GM12878 (cell line): ENCODE measurements around the gene PPP1R13B. TPM values are rescaled to one million over a fixed set of nuclear protein-coding genes. Genes with fewer than 3 reads are reported as not detected.

Experiments used
- ATAC-seq: fragments of 200-7000 bp; cut with Tn5 transposase; 3 replicates; pipeline ENCODE4 v1.9.1; 2020; ENCODE audit warnings: mild to moderate bottlenecking, moderate library complexity
- BruUV-seq: library from RNA; stranded (reverse); fragments of 400-500 nt; replicated peaks from 2 replicates; lab custom pipeline; 2021; lab: Mats Ljungman, UMichigan
- CTCF ChIA-PET: fragments of 300-600 bp; sonication (Branson Sonifier 250); formaldehyde crosslinking; extraction: SDS; loops from one replicate; lab custom pipeline; 2021; ENCODE audit warnings: inconsistent platforms; lab: Yijun Ruan, JAX
- POLR2A ChIA-PET: fragments of 350-600 bp; formaldehyde crosslinking; extraction: SDS; loops from one replicate; lab custom pipeline; 2021; ENCODE audit warnings: inconsistent platforms; lab: Charles Lee
- RAD21 ChIA-PET: fragments of 300-600 bp; sonication (Branson Sonifier 250); formaldehyde crosslinking; loops from one replicate; lab custom pipeline; 2023; ENCODE audit warnings: antibody characterized with exemption; ENCODE audit not compliant: unreplicated experiment; lab: Charles Lee
- SMC1A ChIA-PET: fragments of 300-600 bp; sonication (Branson Sonifier 250); formaldehyde crosslinking; loops from one replicate; lab custom pipeline; 2023; ENCODE audit not compliant: unreplicated experiment, uncharacterized antibody; lab: Charles Lee
- DNase-seq: peaks from one replicate; pipeline ENCODE4 v3.0.0-alpha.2; 2011; ENCODE audit warnings: low read depth, low spot score
- FAIRE-seq: peaks from 3 replicates; lab custom pipeline; 2011; peaks lifted over from hg19 to GRCh38; lab: Jason Lieb, UNC
- H2AFZ ChIP-seq: 2 replicates; pipeline ENCODE4 v1.6.0; 2011; ENCODE audit warnings: low read depth, low read length, control low read depth; ENCODE audit not compliant: control insufficient read depth
- H3K27ac ChIP-seq: 2 replicates; pipeline ENCODE4 v1.5.1; 2011; ENCODE audit warnings: control low read depth; ENCODE audit not compliant: control insufficient read depth, insufficient read depth
- H3K27me3 ChIP-seq, 2 experiments: replicated peaks in 1 of 2; 2 replicates each; pipeline versions ENCODE4 v1.6.0 to v1.6.1; 2011; ENCODE audit warnings: low read length in 1 of 2; ENCODE audit not compliant: control insufficient read depth in 2 of 2, insufficient read depth in 2 of 2
- H3K36me3 ChIP-seq, 2 experiments: 2 replicates each; pipeline ENCODE4 v1.5.1; 2011; ENCODE audit warnings: low read length in 1 of 2; ENCODE audit not compliant: control insufficient read depth in 2 of 2, insufficient read depth in 2 of 2
- H3K4me1 ChIP-seq: 2 replicates; pipeline ENCODE4 v1.6.1; 2011; ENCODE audit warnings: mild to moderate bottlenecking, low read length, moderate library complexity, mixed read lengths; ENCODE audit not compliant: control insufficient read depth, insufficient read depth
- H3K4me2 ChIP-seq: 2 replicates; pipeline ENCODE4 v1.6.0; 2011; ENCODE audit warnings: control low read depth; ENCODE audit not compliant: control insufficient read depth, insufficient read depth
- H3K4me3 ChIP-seq: fragments of 200-600 bp; sonication (generic); 2 replicates; pipeline ENCODE4 v1.5.1; 2016
- H3K79me2 ChIP-seq: 2 replicates; pipeline ENCODE4 v1.6.0; 2011; ENCODE audit warnings: low read length; ENCODE audit not compliant: control insufficient read depth, insufficient read depth
- H3K9ac ChIP-seq: 2 replicates; pipeline ENCODE4 v1.8.0; 2011; ENCODE audit warnings: low read length, control low read depth, mixed read lengths; ENCODE audit not compliant: control insufficient read depth, insufficient read depth
- H3K9me3 ChIP-seq: replicated peaks from 3 replicates; pipeline ENCODE4 v1.5.1; 2011; ENCODE audit warnings: mild to moderate bottlenecking, low read length; ENCODE audit not compliant: control insufficient read depth, insufficient read depth
- H4K20me1 ChIP-seq: 2 replicates; pipeline ENCODE4 v1.6.0; 2011; ENCODE audit not compliant: control insufficient read depth, insufficient read depth
- EGR1 ChIP-seq, 2 experiments: IDR thresholded peaks; 1 replicate in 1 of 2; 2 replicates in 1 of 2; pipeline ENCODE4 v1.6.1; 2011 to 2012; ENCODE audit warnings: low read depth in 2 of 2, low read length in 2 of 2, borderline replicate concordance in 1 of 2, mild to moderate bottlenecking in 1 of 2, moderate library complexity in 1 of 2
- MTA2 ChIP-seq: fragments of 450-650 bp; IDR thresholded peaks from 2 replicates; pipeline ENCODE4 v1.6.1; 2016; ENCODE audit warnings: low read depth, mild to moderate bottlenecking, moderate library complexity
- NR2F1 ChIP-seq: fragments of 450-650 bp; conservative IDR thresholded peaks from 2 replicates; pipeline ENCODE4 v1.6.1; 2017; ENCODE audit warnings: mild to moderate bottlenecking
- PAX5 ChIP-seq: IDR thresholded peaks from 2 replicates; pipeline ENCODE4 v1.6.1; 2011; ENCODE audit warnings: low read depth, low read length, borderline replicate concordance
- POU2F2 ChIP-seq: IDR thresholded peaks from 3 replicates; pipeline ENCODE4 v1.6.1; 2011; ENCODE audit warnings: low read depth, mild to moderate bottlenecking, low read length, borderline replicate concordance
- SRF ChIP-seq, 2 experiments: IDR thresholded peaks; 2 replicates each; pipeline ENCODE4 v1.6.1; 2011; ENCODE audit warnings: low read depth in 2 of 2, low read length in 2 of 2, mild to moderate bottlenecking in 1 of 2, moderate library complexity in 1 of 2
- TBL1XR1 ChIP-seq: IDR thresholded peaks from 2 replicates; pipeline ENCODE4 v1.6.1; 2012; ENCODE audit warnings: low read depth, low read length, improper control_type of control experiment
- WRNIP1 ChIP-seq: IDR thresholded peaks from 2 replicates; pipeline ENCODE4 v1.6.1; 2011; ENCODE audit warnings: low read depth, low read length, improper control_type of control experiment, borderline replicate concordance
- ZNF274 ChIP-seq: IDR thresholded peaks from one replicate; pipeline ENCODE4 v1.8.0; 2011; ENCODE audit not compliant: insufficient read length, insufficient read depth
- ZNF384 ChIP-seq: IDR thresholded peaks from 2 replicates; pipeline ENCODE4 v1.6.1; 2012; ENCODE audit warnings: low read depth, mild to moderate bottlenecking, low read length, improper control_type of control experiment, borderline replicate concordance
- WGBS: methylation state at CpG from one replicate; pipeline ENCODE4 v1.1.6; 2016; ENCODE audit warnings: low lambda C conversion rate; ENCODE audit not compliant: insufficient replicate concordance, insufficient coverage; ENCODE audit errors: missing lambda C conversion rate; 5-methylcytosine and 5-hydroxymethylcytosine counted together
- in situ Hi-C: fragments of 300-500 bp; cut with MboI; formaldehyde crosslinking; loops from 9 replicates; pipeline ENCODE4 v1.14.3; 2018; ENCODE audit warnings: mixed read lengths
- intact Hi-C: fragments of 100-400 bp; cut with micrococcal nuclease; formaldehyde crosslinking; loops from one replicate; pipeline ENCODE4 v1.14.2; 2022; ENCODE audit not compliant: unreplicated experiment
- polyA plus RNA-seq, 11 experiments: library from polyadenylated mRNA; depleted of rRNA in 4 of 11; unstranded in 6 of 11; stranded (reverse) in 5 of 11; fragments of >200 nt; fragmentation: Nextera tagmentation in 4 of 11; fragmentation: Illumina TruSeq in 1 of 11; extraction: Ambion mirVana in 4 of 11; extraction: Trizol in 1 of 11; gene quantifications; 1 replicate in 1 of 11; 2 replicates in 10 of 11; pipeline versions ENCODE4 v1.2.1 to v1.2.3, GENCODE V29; 2011 to 2016; ENCODE audit warnings: inconsistent platforms in 2 of 11, missing spikeins in 2 of 11, low read depth in 1 of 11
- total RNA-seq, 4 experiments: library from RNA; depleted of rRNA in 3 of 4; stranded (reverse); fragments of >200 nt in 3 of 4; fragmentation: Illumina TruSeq in 1 of 4; extraction: Trizol in 1 of 4; gene quantifications; 2 replicates each; pipeline versions ENCODE4 v1.2.1 to v1.2.3, GENCODE V29; 2013 to 2021
- TF ChIP-seq, protein P1 (sequence below): fragments of 450-650 bp; IDR thresholded peaks from 2 replicates; pipeline ENCODE4 v1.6.1; 2016; ENCODE audit warnings: mild to moderate bottlenecking
- TF ChIP-seq, protein P2 (sequence below): IDR thresholded peaks from 2 replicates; pipeline ENCODE4 v1.6.1; 2011; ENCODE audit warnings: borderline replicate concordance, low read depth, mild to moderate bottlenecking, moderate library complexity, mixed read lengths, low read length; ENCODE audit not compliant: insufficient read depth; ENCODE audit errors: extremely low read length
- TF ChIP-seq, protein P3 (sequence below): IDR thresholded peaks from 2 replicates; pipeline ENCODE4 v1.6.1; 2011; ENCODE audit warnings: borderline replicate concordance, low read depth, mild to moderate bottlenecking, moderate library complexity, low read length; ENCODE audit not compliant: insufficient read depth, poor library complexity, severe bottlenecking
- TF ChIP-seq, protein P4 (sequence below): fragments of 450-650 bp; IDR thresholded peaks from 2 replicates; pipeline ENCODE4 v1.6.1; 2014; ENCODE audit warnings: mild to moderate bottlenecking

PPP1R13B gene
- total and polyA plus RNA-seq, 10 of the 15 experiments (the other 5 are each of a cell fraction or from before 2014, with no cell fraction given), result 0.16 to 8.1 (median 3.2) TPM

DNA sequence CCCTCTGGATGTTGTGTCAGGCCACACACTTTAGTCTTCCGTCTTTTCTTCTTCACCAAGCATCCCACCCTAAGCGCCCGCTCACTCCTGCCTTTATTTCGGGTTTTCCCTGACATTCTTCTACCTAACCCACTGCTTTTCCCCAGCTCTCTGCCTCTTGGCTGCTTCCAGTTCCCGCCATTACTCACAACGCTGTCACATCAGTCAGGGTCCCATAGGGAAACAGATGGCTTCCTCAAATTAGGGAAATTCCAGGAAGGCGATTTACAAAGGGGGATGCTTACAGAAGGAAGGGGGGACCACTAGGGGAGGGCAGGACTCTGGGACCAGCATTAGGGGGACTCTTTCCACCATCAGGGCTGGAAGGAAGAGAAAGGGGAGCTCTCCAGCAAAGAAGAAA is 9.2 kb upstream of the PPP1R13B start:
- Histone ChIP-seq H3K36me3 (no peaks in the 10 kb centered on the region), H2AFZ (no peak overlapping the region), H3K9me3 (no peaks in the 10 kb centered on the region), H3K4me1 (no peaks in the 10 kb centered on the region), H3K4me3 (no peak overlapping the region), H3K27me3 (peaks cover 0 to 1% of the 10 kb centered on the region in 2 experiments; a peak in 1 of 4 replicates), H3K27ac (no peak overlapping the region), H3K79me2 (no peaks in the 10 kb centered on the region), H3K9ac (no peak overlapping the region), H4K20me1 (no peaks in the 10 kb centered on the region), H3K4me2 (no peak overlapping the region)
- POLR2A ChIA-PET, result no interaction called here
- no TSS peak for BruUV-seq
- DNase-seq (no peak), ATAC-seq (no peak), FAIRE-seq (no peak)
- WGBS, result 31% methylated on average over 7 of the region's 7 CpGs
- SMC1A ChIA-PET, result interaction anchor here (1.6 kb wide), 1 partner anchor 48 kb away, joined by 5 read pairs; no protein-coding TSS in a partner anchor
- CTCF ChIA-PET, result interaction anchor here (1.7 kb wide), 1 partner anchor 48 kb away, joined by 11 read pairs; no protein-coding TSS in a partner anchor
- RAD21 ChIA-PET, result interaction anchor here (1.9 kb wide), 1 partner anchor 48 kb away, joined by 5 read pairs; no protein-coding TSS in a partner anchor
- intact Hi-C loops, result no loop called here
- TF ChIP-seq NR2F1, result no peak
- TF ChIP-seq, protein P1, sequence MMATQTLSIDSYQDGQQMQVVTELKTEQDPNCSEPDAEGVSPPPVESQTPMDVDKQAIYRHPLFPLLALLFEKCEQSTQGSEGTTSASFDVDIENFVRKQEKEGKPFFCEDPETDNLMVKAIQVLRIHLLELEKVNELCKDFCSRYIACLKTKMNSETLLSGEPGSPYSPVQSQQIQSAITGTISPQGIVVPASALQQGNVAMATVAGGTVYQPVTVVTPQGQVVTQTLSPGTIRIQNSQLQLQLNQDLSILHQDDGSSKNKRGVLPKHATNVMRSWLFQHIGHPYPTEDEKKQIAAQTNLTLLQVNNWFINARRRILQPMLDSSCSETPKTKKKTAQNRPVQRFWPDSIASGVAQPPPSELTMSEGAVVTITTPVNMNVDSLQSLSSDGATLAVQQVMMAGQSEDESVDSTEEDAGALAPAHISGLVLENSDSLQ, result no peak
- no peak for TF ChIP-seq EGR1 (IDR thresholded peaks at IDR 0.05; ENCODE audit: borderline replicate concordance in 1 of 2, low read depth in 2 of 2, low read length in 2 of 2)
- TF ChIP-seq, protein P2, sequence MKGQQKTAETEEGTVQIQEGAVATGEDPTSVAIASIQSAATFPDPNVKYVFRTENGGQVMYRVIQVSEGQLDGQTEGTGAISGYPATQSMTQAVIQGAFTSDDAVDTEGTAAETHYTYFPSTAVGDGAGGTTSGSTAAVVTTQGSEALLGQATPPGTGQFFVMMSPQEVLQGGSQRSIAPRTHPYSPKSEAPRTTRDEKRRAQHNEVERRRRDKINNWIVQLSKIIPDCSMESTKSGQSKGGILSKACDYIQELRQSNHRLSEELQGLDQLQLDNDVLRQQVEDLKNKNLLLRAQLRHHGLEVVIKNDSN, result no peak
- TF ChIP-seq SRF (IDR thresholded peaks at IDR 0.05; ENCODE audit: low read depth in 2 of 2, low read length in 2 of 2), result no peak
- TF ChIP-seq, protein P3, sequence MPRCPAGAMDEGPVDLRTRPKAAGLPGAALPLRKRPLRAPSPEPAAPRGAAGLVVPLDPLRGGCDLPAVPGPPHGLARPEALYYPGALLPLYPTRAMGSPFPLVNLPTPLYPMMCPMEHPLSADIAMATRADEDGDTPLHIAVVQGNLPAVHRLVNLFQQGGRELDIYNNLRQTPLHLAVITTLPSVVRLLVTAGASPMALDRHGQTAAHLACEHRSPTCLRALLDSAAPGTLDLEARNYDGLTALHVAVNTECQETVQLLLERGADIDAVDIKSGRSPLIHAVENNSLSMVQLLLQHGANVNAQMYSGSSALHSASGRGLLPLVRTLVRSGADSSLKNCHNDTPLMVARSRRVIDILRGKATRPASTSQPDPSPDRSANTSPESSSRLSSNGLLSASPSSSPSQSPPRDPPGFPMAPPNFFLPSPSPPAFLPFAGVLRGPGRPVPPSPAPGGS, result no peak
- no peak for TF ChIP-seq MTA2
- no peak for TF ChIP-seq TBL1XR1
- TF ChIP-seq ZNF384, result no peak
- no peak for TF ChIP-seq POU2F2
- no peak for TF ChIP-seq WRNIP1
- TF ChIP-seq, protein P4, sequence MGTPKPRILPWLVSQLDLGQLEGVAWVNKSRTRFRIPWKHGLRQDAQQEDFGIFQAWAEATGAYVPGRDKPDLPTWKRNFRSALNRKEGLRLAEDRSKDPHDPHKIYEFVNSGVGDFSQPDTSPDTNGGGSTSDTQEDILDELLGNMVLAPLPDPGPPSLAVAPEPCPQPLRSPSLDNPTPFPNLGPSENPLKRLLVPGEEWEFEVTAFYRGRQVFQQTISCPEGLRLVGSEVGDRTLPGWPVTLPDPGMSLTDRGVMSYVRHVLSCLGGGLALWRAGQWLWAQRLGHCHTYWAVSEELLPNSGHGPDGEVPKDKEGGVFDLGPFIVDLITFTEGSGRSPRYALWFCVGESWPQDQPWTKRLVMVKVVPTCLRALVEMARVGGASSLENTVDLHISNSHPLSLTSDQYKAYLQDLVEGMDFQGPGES, result no peak
- no peak for TF ChIP-seq ZNF274
- no peak for TF ChIP-seq PAX5
- in situ Hi-C loops, result no loop called here
